Activated CD4-positive, CD25-positive, alpha-beta regulatory T cell treated with anti-CD3 and anti-CD28 coated beads, Interleukin-2, amount 50 U/mL, for 72 hours (primary cell): ENCODE results near the gene KLF16.

Source experiments
- DNase-seq: peaks from one replicate; pipeline ENCODE4 v3.0.0; 2021

Gene KLF16

DNA sequence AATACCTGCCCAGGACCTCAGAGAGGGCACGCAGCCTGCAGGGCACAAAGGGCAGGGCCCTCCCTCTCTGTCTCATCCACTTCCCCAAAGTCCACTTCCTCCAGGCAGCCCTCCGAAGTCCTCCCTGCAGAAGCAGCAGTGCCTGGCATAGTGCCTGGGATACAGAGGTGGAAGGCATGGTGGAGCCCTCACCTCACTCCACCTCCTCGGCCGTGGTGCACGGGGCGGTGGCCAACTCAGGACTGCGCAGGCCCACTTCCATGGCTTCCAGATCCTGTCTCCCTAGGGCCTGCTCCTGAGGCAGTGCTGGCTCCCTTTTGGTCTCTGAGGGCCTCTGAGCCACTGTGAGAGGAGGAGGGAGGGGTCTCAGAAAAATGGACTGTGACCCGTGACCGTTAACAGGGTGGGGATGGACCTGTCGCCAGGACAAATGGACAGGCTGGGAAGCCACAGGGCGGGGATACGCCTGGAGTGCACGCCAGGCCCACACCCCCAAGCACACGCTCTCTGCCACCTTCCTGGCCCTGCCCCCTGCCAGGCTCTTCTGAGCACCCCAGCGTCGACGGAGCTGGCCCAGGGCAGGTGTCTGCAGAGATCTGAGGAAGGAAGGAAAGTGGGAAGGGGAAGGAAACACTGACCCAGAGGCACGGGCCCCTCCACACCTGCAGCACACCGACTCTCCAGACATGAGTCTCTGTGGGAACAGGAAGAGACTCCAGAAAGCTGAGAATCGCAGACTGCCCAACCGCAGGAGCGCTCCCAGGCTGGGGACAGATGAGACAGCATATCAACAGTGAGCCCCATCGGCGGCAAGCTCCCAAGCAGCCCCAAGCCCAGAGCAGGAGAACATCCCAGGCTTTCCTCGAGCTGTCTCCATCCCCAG, 23.5 kb downstream of the KLF16 start:
- no peak for DNase-seq

DNA sequence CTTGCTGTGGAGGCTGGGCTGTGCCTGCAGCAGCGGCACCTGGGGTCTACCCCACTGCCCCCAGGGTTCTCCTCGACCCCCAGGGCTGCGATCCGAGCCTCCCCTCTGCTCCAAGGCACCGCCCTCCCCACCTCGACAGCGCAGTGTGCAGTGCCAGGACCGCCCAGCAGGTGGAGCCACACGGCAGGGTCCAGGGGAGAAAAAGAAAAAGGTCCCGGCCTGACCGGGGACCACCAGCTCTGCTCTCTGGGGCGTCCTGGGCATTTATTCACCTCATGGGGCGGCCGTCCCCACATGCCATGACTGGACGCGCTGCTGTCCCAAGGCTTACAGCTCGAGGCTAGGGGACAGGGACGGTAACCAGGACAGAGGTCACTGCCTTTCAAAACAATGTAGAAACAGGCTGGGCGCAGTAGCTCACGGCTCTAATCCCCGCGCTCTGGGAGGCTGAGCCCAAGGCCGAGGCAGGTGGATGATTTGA, 25.7 kb downstream of the KLF16 start:
- DNase-seq, result peak; percentile 77

DNA sequence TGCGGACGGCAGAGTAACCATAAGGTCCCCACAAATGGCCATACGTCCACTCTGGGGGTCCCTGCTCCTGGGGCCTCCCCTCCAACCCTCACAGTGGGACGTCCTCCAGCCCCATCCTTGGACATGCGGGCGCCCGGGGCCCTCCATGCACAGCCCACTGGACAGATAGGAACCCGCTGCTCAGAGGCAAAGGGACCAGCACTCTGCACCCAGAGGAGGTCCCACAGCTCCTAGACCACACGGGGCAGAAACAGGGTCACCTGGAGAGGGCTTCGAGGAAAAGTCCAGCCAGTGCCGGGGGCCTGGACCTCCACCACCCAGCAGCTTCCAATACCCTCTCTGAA, 26.2 kb downstream of the KLF16 start:
- DNase-seq, result no peak

DNA sequence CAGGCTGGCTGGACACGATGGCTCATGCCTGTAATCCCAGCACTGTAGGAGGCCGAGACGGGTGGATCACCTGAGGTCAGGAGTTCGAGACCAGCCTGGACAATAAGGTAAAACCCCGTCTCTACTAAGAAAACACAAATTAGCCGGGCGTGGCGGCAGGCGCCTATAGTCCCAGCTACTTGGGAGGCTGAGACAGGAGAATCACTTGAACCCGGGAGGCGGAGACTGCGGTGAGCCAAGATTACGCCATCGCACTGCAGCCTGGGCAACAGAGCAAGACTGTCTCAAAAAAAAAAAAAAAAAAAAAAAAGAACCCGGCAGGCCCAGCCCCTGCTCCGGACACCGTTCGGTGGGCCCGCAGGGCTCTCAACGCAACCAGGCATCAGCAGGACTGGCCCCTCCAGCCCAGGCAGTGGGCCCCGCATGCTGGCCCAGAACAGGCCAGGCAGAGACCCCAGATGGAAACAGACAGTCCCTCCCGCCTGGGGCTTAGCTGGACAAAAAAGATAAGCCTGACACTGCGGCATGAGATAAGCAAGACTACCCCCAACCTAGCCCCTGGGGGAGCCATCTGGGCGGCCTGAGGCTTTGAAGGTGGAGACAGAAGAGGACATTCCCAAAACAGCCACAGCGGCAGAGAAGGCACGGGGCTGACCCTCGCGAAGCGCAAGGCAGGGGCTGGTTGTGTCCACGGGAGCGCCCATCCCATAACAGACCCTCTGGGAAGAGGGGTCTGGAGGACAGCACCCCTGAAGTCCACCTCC, 26.7 kb downstream of the KLF16 start:
- DNase-seq, result no peak

DNA sequence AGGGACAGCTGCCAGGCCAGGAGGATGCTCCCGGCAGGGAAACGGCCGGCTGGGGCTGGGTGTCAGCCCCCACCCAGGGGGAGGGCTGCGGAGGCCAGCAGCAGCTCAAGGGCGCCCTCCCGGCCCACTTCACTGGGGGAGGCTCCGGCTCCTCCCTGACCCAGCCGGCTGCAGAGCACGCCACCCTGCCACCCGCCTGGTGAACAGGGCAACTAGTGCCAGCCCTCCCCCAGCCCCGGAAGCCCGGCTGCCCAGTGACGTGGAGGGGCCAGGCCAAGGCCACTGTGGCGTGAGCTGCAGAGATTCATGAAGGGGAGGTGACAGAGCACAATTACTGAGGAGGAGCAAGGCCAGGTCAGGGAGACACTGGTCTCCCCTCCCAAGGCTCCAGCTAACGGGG, 29.8 kb downstream of the KLF16 start:
- DNase-seq, result no peak

DNA sequence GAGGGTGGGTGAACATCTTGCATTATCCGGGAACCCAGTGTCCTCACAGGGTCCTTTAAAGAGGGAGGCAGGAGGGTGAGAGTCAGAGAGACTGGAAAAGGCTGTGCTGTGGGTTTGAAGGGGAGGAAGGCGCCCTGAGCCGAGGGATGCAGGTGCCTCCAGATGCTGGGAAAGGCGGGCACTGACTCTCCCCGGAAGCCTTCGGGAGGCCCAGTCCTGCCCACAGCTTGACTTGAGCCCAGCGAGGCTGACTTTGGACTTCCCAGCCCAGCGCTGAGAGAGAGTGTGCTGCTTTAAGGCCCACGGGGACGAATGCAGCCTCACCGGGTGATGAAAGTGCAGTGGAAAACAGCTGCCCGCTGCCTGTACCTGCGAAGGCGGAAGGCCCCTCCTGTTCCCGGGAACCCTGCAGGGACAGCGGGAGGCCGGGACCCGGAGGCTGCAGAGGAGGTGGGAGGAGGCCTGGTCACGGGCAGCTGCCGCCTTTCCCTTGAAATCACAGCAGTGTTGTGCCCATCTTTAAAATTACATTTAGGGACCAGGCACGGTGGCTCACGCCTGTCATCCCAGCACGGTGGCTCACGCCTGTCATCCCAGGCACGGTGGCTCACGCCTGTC, 31.2 kb downstream of the KLF16 start:
- DNase-seq, result no peak

DNA sequence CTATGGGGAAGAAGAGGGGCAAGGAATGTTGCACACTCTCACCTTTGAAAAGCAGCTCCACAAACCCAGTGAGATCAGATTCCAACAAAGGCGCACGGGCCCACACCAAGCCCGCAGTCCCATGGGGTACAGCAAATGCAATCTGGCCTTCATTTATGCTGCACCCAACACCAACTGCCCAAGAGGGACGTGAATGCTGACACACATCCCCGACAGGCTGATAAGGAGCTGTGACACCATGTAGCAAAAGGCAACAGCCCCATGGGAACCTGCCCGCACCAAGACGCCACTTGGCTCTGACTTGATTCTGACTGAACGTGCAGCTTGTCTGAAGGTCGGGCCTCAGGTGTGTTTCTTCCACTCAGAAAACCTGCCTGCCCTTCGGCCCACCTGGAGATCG, 32.4 kb downstream of the KLF16 start:
- no peak for DNase-seq

DNA sequence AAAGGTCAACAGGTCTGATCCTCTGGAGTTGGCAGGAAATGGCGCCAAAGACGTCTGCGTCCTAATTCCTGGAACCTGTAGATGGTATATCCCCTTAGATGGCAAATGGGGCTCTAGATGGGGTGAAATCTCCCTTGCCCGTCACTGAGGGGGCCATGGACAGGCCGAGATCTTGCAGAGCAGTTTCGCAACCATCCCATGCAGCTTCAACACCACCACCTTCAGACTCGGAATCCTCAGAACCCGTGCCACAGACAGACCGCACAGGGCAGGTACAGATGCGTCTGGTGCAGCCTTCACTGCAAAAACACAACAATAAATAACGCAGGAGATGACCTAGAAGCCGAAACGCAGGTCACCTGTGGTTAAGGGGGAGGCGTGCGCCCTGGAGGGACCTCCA, 32.8 kb downstream of the KLF16 start:
- DNase-seq, result no peak

DNA sequence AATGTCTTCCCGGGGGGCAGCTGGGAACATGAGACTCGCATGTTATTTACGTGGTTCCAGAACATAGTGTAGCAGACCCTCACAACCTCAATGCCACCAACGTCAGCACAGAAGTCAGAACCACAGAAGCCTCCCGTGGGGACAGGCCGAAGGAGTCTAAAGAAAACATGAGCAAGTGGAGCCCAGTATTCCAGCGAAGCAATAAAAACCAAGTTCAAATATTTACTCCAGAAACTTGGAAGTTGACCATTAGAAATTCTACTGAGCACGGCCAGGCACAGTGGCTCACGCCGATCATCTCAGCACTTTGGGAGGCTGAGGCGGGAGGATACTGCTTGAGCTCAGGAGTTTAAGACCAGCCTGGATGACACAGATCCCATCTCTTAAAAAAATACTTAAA, 33.4 kb downstream of the KLF16 start:
- DNase-seq, result no peak

DNA sequence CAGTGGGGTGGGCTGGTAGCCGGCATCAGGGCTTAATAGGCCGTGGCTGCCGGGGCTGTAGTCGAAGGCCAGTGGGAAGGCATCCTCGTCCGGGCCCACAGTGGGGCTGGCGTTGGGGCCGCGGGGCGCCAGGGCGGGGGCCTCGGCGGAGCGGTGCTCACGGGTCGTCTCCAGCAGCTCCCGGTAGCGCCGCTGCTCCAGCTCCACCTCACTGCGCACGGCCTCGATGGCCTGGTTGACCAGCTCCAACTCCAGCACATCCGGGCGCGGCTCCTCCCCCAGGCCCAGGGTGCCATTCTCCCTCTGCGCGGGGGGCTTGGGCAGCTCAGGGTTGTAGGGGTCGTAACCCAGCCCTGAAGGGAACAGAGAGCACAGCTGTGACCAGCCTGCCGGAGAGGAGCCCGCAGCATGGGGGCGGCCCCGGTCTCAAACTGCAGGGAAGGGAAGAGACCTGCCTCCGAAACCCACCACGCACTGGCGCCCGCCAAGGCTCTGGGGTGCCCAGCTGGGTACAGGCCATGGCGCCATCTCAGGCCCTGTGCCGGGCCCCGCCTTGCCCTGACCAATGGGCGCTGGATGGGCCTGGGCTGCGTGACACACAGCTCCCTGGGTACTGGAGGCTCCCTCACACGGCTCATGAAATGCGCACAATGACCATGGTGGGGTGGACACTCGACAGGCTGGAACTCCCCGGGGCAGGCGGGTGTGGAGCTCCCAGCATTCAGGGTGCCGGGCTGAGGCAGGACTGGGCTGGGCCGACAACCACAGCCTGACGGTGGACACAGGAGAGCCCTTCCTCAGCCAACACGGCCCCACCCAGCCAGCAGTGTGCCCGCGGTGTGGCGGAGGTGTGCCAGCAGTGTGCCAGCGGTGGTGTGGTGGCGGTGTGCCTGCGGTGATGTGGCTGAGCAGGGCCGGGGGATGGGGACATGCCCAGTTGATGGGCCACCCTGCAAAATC, 34.8 kb downstream of the KLF16 start:
- no peak for DNase-seq

DNA sequence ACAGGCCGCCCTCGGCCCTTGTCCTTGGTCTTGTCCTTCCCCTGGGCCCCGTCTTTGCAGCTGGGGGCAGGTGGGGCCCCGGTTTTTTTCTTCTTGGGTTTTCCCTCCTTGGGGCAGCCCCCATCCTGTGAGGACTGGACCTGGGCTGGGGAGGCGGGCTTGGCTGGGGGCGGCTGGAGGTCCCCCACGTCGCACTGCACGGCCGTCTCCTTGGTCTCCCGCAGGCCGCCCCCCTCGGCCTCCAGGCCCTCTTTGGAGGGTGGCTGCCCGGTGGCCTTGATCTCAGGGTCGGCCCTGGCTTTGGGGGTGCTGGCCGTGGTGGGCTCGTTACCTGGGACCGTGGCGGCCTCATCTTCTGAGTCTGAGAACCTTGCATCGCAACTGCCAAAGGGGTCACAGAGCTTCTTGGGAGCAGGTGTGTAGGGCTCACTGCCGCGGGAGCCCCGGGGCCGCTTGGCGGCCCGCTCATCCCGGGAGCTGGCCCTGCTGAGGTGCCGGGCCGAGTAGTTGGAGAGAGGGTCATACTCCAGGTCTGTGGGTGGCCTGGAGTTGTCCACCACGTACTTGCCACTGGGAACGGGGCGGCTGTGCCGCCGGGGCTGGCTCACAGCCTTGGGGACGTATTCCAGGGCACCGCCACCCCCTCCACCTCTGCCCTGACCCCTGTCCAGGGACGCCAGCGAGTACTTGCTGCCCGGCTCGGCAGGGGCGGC, 35.7 kb downstream of the KLF16 start:
- no peak for DNase-seq

DNA sequence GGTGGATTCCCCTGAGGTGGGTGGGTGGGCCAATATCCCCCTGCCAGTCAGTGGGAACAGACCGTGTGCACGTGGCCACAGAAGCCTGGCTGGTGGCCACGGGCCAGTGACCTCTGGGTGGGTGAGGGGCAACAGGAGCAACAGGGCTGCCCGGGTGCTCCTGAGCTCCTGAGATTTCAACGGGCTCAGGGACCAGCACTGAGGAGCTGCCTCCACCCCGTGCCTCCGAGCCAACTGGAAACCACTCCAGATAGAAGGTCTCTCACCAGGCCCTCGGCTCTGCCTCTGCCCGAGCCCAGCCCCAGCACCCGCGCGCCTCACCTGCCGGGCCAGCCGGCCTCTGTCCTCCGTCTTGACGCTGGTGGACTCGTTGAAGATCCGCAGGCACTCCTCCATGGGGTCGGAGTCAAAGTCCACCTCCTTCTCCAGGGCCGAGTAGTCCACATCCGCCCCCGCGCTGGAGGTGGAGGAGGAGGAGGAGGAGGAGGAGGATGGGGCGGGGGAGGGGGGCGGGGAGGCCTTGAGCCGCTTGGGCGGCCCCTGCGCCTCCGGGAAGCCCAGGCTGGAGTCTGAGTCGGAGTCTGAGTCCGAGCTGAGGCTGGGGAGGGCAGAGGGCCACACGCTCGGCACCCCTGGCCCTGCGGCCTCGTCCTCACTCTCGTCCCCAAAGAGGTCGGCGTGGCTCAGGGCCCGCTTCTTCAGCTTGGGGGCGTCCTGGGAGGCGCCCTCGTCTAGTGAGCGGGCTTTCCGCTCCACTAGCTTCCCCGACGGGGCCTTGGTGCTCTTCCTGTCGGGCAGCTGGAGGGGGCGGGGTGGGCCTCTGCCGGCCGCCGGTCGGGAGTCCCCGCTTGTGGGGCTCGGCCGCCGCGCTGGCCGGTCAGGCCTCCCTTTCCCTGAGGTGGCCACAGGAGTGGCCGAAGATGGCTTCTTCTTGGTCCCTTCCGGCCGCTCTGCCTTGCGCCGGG, 36.5 kb downstream of the KLF16 start:
- DNase-seq, result no peak

DNA sequence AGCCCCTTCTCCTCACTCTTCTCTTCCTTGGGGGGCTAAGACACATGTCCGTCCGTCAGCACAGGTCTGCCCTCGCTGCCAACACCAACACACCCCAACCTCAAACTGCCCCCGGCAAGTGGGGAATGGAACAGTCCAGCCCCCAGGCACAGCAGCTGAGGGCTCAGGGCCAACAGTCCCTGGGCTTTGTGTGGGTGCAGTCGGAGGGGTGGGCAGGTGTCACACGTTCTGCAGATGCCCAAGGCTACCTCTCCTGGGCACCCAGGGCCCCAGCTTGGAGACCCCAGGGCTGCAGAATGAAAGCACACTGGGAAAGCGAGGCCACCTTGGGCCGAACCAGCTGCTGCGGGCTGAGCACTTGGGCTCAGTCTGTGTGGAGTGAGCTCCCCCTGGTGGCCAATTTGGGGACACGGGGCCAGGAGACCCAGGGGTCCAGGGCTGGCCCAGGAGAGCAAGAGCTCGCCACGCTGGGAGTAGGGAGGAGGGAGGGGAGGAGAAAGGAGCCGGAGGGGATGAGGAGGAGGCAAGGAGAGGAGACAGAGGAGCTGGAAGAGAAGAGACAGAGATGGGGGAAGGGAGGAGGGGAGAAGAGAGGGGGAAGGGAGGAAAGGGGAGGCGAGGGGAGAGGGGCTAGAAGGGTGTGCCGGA, 37.3 kb downstream of the KLF16 start:
- peak; percentile 80 for DNase-seq

DNA sequence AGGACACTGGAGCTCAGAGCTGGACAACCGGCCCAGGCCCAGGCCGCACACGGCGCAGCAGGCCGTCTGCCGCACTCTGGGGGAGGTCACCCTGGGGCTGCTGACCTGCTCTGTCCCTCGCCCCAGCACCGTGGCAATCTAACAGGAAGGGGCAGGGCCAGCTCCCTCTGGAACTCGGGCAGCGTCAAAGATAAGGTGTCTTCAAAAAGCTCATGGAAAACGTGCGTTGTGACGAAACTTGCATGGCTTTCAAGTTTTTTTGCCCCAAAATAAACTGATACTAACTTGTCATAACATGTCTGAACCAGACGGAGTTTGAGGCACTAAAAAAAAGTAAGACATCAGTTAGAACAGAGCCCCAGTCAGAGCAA, 39.1 kb downstream of the KLF16 start:
- DNase-seq, result no peak

DNA sequence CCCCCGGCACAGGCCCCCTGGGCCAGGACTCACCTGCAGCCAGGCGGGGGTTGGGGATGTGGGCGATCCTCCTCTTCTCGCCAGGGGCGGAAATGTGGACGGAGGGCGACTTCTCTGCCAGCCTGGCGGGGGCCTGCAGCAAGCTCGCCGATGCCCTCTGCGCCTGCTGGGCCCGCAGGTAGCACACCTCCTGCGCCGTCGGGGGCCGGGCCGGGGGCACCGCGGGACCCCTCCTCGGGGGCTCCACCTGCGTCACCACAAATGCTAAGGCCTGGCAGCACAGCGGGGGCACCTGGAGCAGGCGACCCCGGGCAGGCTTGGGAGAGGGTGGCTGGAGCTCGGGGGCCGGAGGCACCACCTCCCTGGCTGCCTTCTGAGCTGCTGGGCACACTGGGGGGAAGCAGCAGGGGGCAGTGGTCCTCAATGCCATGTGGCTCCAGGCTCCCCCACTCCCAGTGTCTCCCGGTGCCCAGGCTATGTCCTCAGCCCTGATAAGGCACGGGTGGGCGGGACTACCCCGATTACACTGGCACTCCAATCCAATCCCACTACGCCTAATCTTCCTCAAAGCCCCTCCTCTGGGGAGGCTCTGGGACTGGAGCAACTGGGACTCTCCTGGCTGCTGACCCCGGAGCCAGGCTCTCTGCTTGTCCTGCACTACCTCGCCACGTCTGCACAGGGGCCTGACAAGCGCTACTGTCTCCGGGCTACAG, 39.7 kb downstream of the KLF16 start:
- DNase-seq, result no peak

DNA sequence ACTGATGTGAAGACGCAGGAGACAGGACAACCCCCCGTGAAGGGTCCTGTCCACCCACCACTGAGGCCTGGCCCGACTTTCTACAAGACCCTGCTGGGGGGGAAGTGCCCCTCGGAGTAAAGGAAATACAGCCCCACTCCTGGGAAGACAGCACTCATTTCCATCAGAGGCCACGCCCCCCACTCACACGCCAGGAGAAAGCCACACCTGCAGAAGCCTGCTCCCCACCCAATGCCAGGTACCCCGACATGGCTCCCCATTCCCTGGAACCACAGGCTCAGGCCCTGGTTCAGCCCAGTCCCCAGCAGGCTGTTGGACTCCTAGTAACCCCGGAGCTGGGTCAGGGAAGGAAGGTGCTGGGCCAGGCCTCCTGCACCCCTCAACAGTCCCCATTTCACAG, 40.4 kb downstream of the KLF16 start:
- DNase-seq, result no peak

DNA sequence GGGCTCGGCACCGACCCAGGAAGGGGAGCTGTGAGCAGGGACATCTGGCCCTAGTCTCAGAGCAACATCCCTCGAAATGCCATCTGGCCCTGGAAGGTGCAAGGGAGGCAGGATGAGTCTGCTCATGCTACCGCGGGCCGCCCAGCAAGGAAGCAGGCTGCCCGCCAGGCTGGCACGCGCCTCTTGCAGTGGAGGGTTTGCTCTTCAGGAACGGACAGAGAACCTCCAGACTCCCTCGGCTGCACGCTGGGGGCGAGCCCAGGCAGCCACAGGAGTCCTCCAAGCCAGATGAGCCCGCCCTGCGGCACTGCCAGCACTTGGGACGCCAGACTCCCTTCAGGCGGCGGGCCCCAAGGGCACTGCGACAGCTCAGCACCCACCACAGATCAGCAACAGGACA, 41.2 kb downstream of the KLF16 start:
- no peak for DNase-seq

DNA sequence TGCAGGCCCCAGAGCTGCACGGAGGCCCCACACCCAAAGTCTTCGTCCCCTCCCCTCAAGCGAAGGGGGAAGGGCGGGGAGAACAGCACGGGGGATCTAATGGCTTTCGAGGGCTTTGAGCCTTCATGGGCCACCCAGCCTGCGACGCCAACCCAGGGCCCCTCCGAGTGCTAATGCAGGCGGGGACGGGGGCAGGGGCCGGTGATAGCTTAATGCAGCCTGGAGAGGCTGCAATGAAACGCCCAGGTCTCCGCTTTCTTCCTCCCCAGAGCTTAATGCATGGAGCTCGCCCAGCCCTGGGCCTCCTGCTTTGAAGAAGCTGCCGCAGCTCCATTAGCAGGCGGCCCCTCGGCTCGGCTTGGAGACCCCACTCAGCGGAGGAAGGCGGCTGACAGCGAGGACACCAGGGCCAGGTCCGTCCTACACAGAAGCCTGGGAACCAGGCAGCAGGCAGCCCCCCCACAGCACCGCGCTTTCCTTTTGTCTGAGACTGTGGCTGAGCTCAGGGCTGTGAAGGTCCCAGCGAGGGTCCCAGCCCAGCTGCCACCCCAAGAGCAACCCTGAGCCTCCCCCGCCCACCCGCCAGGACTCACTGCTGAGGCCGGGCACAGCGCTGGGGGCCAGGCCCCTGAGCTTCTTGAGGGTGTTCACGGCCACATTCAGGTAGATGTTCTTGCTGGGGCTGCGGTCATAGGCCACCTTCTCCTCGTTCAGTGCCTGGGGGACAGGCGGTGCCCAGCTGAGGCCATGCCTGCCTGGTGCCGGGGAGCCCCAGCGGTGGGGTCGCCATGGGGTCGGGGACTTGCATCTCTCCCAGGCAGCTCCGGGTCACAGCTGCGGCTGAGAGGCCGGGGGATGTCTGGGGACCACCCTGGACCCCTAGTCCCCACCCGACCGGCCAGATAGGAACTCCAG, 43.8 kb downstream of the KLF16 start:
- no peak for DNase-seq
